Left ventricle myocardium inferior (tissue), 1 donor: ENCODE measurements around the gene KLRC2. TPM values are rescaled to one million over a fixed set of nuclear protein-coding genes. Genes with fewer than 3 reads are reported as not detected.
A peak's percentile ranks its signal among the peaks of the same experiment; 100 is the strongest.
"Not testable (repeated sequence)": the region's sequence is repeated elsewhere in the genome, so short reads cannot be mapped to it uniquely, and the experiment has no call there.

Source experiments
- DNase-seq: peaks from one replicate; pipeline ENCODE4 v3.0.0-alpha.2; 2020
- H3K27ac ChIP-seq: fragments of 200-600 bp; replicated peaks from 2 replicates; pipeline ENCODE4 v1.8.0; 2021
- H3K27me3 ChIP-seq: fragments of 200-600 bp; 2 replicates; pipeline ENCODE4 v1.8.0; 2021; ENCODE audit warnings: low read depth
- H3K36me3 ChIP-seq: fragments of 200-600 bp; 2 replicates; pipeline ENCODE4 v1.8.0; 2021
- H3K4me1 ChIP-seq: fragments of 200-600 bp; 2 replicates; pipeline ENCODE4 v1.8.0; 2021
- H3K4me3 ChIP-seq: fragments of 200-600 bp; 2 replicates; pipeline ENCODE4 v1.8.0; 2021; ENCODE audit warnings: mild to moderate bottlenecking, moderate library complexity
- H3K9me3 ChIP-seq: fragments of 200-600 bp; replicated peaks from 2 replicates; pipeline ENCODE4 v1.8.0; 2021
- CTCF ChIP-seq: fragments of 200-600 bp; IDR thresholded peaks from 2 replicates; pipeline ENCODE4 v1.8.0; 2021; ENCODE audit warnings: antibody characterized with exemption, mild to moderate bottlenecking, borderline replicate concordance
- intact Hi-C: fragments of 100-400 bp; cut with micrococcal nuclease; formaldehyde crosslinking; loops from one replicate; pipeline ENCODE4 v1.11.0; 2022
- total RNA-seq: library from RNA; stranded (reverse); fragmentation: NEBNext Ultra II Directional; extraction: Animal tissue kit (Norgen Biotek cat#: 25700); gene quantifications from one replicate; pipeline ENCODE4 v1.2.1, GENCODE V29; 2021
- donor health status: DM: no; HTN: yes; CAD: no; lungs with severe emphysema.

KLRC2 gene
- total RNA-seq, 1 donor from 2014 or later: not detected

GRCh38 chr12:10393291-10393690 is 42.5 kb downstream of the KLRC2 start:
- no peak for DNase-seq
- no peaks in the 10 kb centered on the region for H3K27me3 ChIP-seq
- no peaks in the 10 kb centered on the region for H3K36me3 ChIP-seq
- no peak for TF ChIP-seq CTCF
- H3K4me3 ChIP-seq: no peak overlapping the region
- H3K27ac ChIP-seq: no peak overlapping the region
- peaks cover 10% of the 10 kb centered on the region for H3K4me1 ChIP-seq
- intact Hi-C loops: no loop called here
- H3K9me3 ChIP-seq: no peaks in the 10 kb centered on the region

- intact Hi-C loops: no loop called here
- H3K27ac ChIP-seq: no peak overlapping the region
Measured at GRCh38 chr12:10392394-10392930, 43.3 kb downstream of the KLRC2 start.

GRCh38 chr12:10390991-10391390 is 44.8 kb downstream of the KLRC2 start:
- H3K36me3 ChIP-seq, H3K27me3 ChIP-seq, H3K9me3 ChIP-seq, intact Hi-C loops, DNase-seq, H3K27ac ChIP-seq, H3K4me3 ChIP-seq: not testable (repeated sequence)
- H3K4me1 ChIP-seq: peaks cover 10% of the 10 kb centered on the region

More at GRCh38 chr12:10392394-10392930, 43.3 kb downstream of the KLRC2 start:
- H3K4me1 ChIP-seq: peaks cover 10% of the 10 kb centered on the region
- DNase-seq: peak; percentile 56
- no peaks in the 10 kb centered on the region for H3K27me3 ChIP-seq
- H3K9me3 ChIP-seq: no peaks in the 10 kb centered on the region
- no peak overlapping the region for H3K4me3 ChIP-seq
- H3K36me3 ChIP-seq: no peaks in the 10 kb centered on the region
- TF ChIP-seq CTCF: no peak

GRCh38 chr12:10389904-10390303 is 45.9 kb downstream of the KLRC2 start, which contains the start of gene KLRK1:
Gene KLRK1, minus strand, starts transcription at chr12:10390041. Its CDS starts 1,231 bp downstream, at chr12:10388810.
- DNase-seq: no peak
- Histone ChIP-seq H3K27ac (no peak within 1 kb of the TSS), H3K4me1 (peaks cover 10% of the 10 kb centered on the region), H3K9me3 (peaks cover under 1% of the 10 kb centered on the region), H3K36me3 (no peaks in the 10 kb centered on the region), H3K27me3 (no peaks in the 10 kb centered on the region), H3K4me3 (no peak within 1 kb of the TSS)
- no peak for TF ChIP-seq CTCF
- intact Hi-C loops: no loop called here

- H3K4me3 ChIP-seq: no peak overlapping the region
- DNase-seq: no peak
- TF ChIP-seq CTCF: no peak
- peaks cover 10% of the 10 kb centered on the region for H3K4me1 ChIP-seq
- intact Hi-C loops: no loop called here
- peaks cover 11% of the 10 kb centered on the region for H3K9me3 ChIP-seq
- H3K36me3 ChIP-seq: no peaks in the 10 kb centered on the region
- H3K27me3 ChIP-seq: no peaks in the 10 kb centered on the region
- no peak overlapping the region for H3K27ac ChIP-seq
Measured at GRCh38 chr12:10388624-10389413, 47.0 kb downstream of the KLRC2 start.

GRCh38 chr12:10387498-10387897 is 48.3 kb downstream of the KLRC2 start:
- H3K36me3 ChIP-seq, intact Hi-C loops, H3K27ac ChIP-seq, H3K27me3 ChIP-seq, DNase-seq, H3K4me3 ChIP-seq, H3K4me1 ChIP-seq: not testable (repeated sequence)
- peaks cover 12% of the 10 kb centered on the region for H3K9me3 ChIP-seq
